ENCODE results near the gene PHGDH.

DNA sequence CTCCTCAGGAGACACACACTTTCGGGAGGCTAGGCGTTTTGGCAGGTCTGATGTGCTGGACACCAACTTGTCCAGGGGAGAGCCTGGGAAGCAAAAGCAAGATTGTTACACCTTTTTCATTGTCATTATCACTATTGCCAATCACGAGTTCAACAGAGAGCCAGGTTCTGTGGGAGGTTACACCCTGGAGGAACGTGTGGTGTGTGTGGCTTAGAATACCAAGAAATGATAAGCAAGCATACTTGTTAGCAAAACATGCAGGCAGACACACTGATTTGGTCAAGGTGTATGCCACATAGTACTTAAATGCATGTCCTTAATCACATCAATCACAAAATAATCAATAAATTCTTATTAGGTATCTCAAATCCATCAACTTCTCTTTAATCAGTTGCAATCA, 40.9 kb downstream of the PHGDH start:
- TF ChIP-seq, protein P1, sequence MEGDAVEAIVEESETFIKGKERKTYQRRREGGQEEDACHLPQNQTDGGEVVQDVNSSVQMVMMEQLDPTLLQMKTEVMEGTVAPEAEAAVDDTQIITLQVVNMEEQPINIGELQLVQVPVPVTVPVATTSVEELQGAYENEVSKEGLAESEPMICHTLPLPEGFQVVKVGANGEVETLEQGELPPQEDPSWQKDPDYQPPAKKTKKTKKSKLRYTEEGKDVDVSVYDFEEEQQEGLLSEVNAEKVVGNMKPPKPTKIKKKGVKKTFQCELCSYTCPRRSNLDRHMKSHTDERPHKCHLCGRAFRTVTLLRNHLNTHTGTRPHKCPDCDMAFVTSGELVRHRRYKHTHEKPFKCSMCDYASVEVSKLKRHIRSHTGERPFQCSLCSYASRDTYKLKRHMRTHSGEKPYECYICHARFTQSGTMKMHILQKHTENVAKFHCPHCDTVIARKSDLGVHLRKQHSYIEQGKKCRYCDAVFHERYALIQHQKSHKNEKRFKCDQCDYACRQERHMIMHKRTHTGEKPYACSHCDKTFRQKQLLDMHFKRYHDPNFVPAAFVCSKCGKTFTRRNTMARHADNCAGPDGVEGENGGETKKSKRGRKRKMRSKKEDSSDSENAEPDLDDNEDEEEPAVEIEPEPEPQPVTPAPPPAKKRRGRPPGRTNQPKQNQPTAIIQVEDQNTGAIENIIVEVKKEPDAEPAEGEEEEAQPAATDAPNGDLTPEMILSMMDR (IDR thresholded peaks at IDR 0.05 in 2 of 3, conservative IDR thresholded peaks at IDR 0.05 in 1 of 3; ENCODE audit: insufficient read depth in 2 of 3, low read depth in 1 of 3, low read length in 3 of 3) = no peak
- TF ChIP-seq BCOR (IDR thresholded peaks at IDR 0.05) (no peak), TGIF2 (CRISPR knock-in tag; IDR thresholded peaks at IDR 0.05) (no peak), MTA1 (IDR thresholded peaks at IDR 0.05; ENCODE audit: borderline replicate concordance) (no peak)
- TF ChIP-seq, protein P2, sequence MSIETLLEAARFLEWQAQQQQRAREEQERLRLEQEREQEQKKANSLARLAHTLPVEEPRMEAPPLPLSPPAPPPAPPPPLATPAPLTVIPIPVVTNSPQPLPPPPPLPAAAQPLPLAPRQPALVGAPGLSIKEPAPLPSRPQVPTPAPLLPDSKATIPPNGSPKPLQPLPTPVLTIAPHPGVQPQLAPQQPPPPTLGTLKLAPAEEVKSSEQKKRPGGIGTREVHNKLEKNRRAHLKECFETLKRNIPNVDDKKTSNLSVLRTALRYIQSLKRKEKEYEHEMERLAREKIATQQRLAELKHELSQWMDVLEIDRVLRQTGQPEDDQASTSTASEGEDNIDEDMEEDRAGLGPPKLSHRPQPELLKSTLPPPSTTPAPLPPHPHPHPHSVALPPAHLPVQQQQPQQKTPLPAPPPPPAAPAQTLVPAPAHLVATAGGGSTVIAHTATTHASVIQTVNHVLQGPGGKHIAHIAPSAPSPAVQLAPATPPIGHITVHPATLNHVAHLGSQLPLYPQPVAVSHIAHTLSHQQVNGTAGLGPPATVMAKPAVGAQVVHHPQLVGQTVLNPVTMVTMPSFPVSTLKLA (conservative IDR thresholded peaks at IDR 0.05) = no peak

Data from K562 (cell line).